HEK293 (cell line): ENCODE data around the gene TMIGD1.

Experiments
- CTCF ChIA-PET: fragments of 350-600 bp; formaldehyde crosslinking; extraction: SDS; loops from one replicate; lab custom pipeline; 2021; ENCODE audit warnings: antibody characterized with exemption; lab: Yijun Ruan, JAX
- POLR2A ChIA-PET: fragments of 300-600 bp; formaldehyde crosslinking; extraction: SDS; loops from one replicate; lab custom pipeline; 2020; ENCODE audit warnings: antibody characterized with exemption, inconsistent platforms; lab: Yijun Ruan, JAX
- H3K27ac ChIP-seq: fragments of 200-500 bp; sonication (Bioruptor generic); 2 replicates; pipeline ENCODE4 v1.5.1; 2014; ENCODE audit warnings: low read depth, low read length, control low read depth, inconsistent platforms; ENCODE audit errors: extremely low read depth
- H3K36me3 ChIP-seq, 2 experiments: fragments of 200-500 bp in 1 of 2; sonication (Bioruptor generic) in 1 of 2; 1 replicate in 1 of 2; 2 replicates in 1 of 2; pipeline ENCODE4 v1.5.1; 2014 to 2017; ENCODE audit warnings: inconsistent platforms in 2 of 2, low read length in 2 of 2; ENCODE audit not compliant: control insufficient read depth in 2 of 2, insufficient read depth in 1 of 2
- H3K4me1 ChIP-seq: fragments of 200-500 bp; sonication (Bioruptor generic); 2 replicates; pipeline ENCODE4 v1.5.1; 2014; ENCODE audit warnings: mild to moderate bottlenecking, low read length, inconsistent platforms; ENCODE audit not compliant: control insufficient read depth, insufficient read depth
- H3K4me3 ChIP-seq: 2 replicates; pipeline ENCODE4 v1.5.1; 2011; ENCODE audit warnings: low read depth, mild to moderate bottlenecking, control low read depth, low read length, moderate library complexity
- H3K9me3 ChIP-seq: fragments of 200-500 bp; sonication (Bioruptor generic); 2 replicates; pipeline ENCODE4 v1.5.1; 2014; ENCODE audit warnings: low read depth, low read length, inconsistent platforms; ENCODE audit not compliant: control insufficient read depth, insufficient read depth
- ATF2 ChIP-seq: fragments of 450-650 bp; formaldehyde crosslinking; IDR thresholded peaks from 2 replicates; pipeline ENCODE4 v1.5.1; 2016; ENCODE audit warnings: missing biosample characterization, missing genetic modification characterization, low read depth
- MYNN ChIP-seq: fragments of 450-650 bp; formaldehyde crosslinking; IDR thresholded peaks from 2 replicates; pipeline ENCODE4 v1.5.1; 2016; ENCODE audit warnings: missing biosample characterization, missing genetic modification characterization, borderline replicate concordance
- REPIN1 ChIP-seq: fragments of 450-650 bp; formaldehyde crosslinking; IDR thresholded peaks from 2 replicates; pipeline ENCODE4 v1.5.1; 2017; ENCODE audit warnings: missing biosample characterization, missing genetic modification characterization, low read depth
- ZBTB49 ChIP-seq: fragments of 450-650 bp; formaldehyde crosslinking; IDR thresholded peaks from 2 replicates; pipeline ENCODE4 v1.5.1; 2016; ENCODE audit warnings: missing biosample characterization, missing genetic modification characterization, low read depth
- ZFP41 ChIP-seq: fragments of 450-650 bp; formaldehyde crosslinking; IDR thresholded peaks from 2 replicates; pipeline ENCODE4 v1.5.1; 2016; ENCODE audit warnings: missing biosample characterization, missing genetic modification characterization, borderline replicate concordance
- ZNF114 ChIP-seq: fragments of 450-650 bp; formaldehyde crosslinking; IDR thresholded peaks from 2 replicates; pipeline ENCODE4 v1.5.0; 2017; ENCODE audit warnings: missing biosample characterization, missing genetic modification characterization
- ZNF174 ChIP-seq: fragments of 450-650 bp; formaldehyde crosslinking; IDR thresholded peaks from 2 replicates; pipeline ENCODE4 v1.5.0; 2017; ENCODE audit warnings: missing biosample characterization, mild to moderate bottlenecking, missing genetic modification characterization
- ZNF324 ChIP-seq: fragments of 450-650 bp; formaldehyde crosslinking; IDR thresholded peaks from 2 replicates; pipeline ENCODE4 v1.5.1; 2016; ENCODE audit warnings: missing biosample characterization, missing genetic modification characterization
- ZNF416 ChIP-seq: fragments of 450-650 bp; formaldehyde crosslinking; IDR thresholded peaks from 2 replicates; pipeline ENCODE4 v1.5.1; 2016; ENCODE audit warnings: missing biosample characterization, missing genetic modification characterization
- ZNF433 ChIP-seq: fragments of 450-650 bp; formaldehyde crosslinking; IDR thresholded peaks from 2 replicates; pipeline ENCODE4 v1.5.1; 2016; ENCODE audit warnings: missing biosample characterization, missing genetic modification characterization, low read depth
- ZNF449 ChIP-seq: fragments of 450-650 bp; formaldehyde crosslinking; IDR thresholded peaks from 2 replicates; pipeline ENCODE4 v1.5.1; 2017; ENCODE audit warnings: missing biosample characterization, mild to moderate bottlenecking, missing genetic modification characterization, moderate library complexity
- ZNF548 ChIP-seq: fragments of 450-650 bp; formaldehyde crosslinking; IDR thresholded peaks from 2 replicates; pipeline ENCODE4 v1.5.1; 2016; ENCODE audit warnings: missing biosample characterization, missing genetic modification characterization
- ZNF580 ChIP-seq: fragments of 450-650 bp; formaldehyde crosslinking; IDR thresholded peaks from 2 replicates; pipeline ENCODE4 v1.5.1; 2016; ENCODE audit warnings: missing biosample characterization, missing genetic modification characterization
- ZNF777 ChIP-seq: fragments of 450-650 bp; formaldehyde crosslinking; IDR thresholded peaks from 2 replicates; pipeline ENCODE4 v1.5.1; 2017; ENCODE audit warnings: missing biosample characterization, missing genetic modification characterization, borderline replicate concordance
- ZSCAN30 ChIP-seq: fragments of 450-650 bp; IDR thresholded peaks from 2 replicates; pipeline ENCODE4 v1.5.1; 2018; ENCODE audit warnings: missing biosample characterization, mild to moderate bottlenecking, missing genetic modification characterization, moderate library complexity
- TF ChIP-seq, protein P1 (sequence below): fragments of 450-650 bp; formaldehyde crosslinking; conservative IDR thresholded peaks from 2 replicates; pipeline ENCODE4 v1.5.1; 2016; ENCODE audit warnings: low read depth, missing biosample characterization, missing genetic modification characterization
- TF ChIP-seq, protein P2 (sequence below): fragments of 450-650 bp; formaldehyde crosslinking; IDR thresholded peaks from 2 replicates; pipeline ENCODE4 v1.5.1; 2016; ENCODE audit warnings: missing biosample characterization, missing genetic modification characterization, borderline replicate concordance

Gene TMIGD1

GRCh38 chr17:30271102-30271501 is 62.8 kb downstream of the TMIGD1 start:
- TF ChIP-seq ATF2 (tag by site-specific recombination) (no peak), ZFP41 (no peak), ZNF548 (tag by site-specific recombination) (no peak), ZNF433 (no peak), ZNF449 (tag by site-specific recombination) (no peak), REPIN1 (tag by site-specific recombination) (no peak), ZNF324 (tag by site-specific recombination) (no peak), ZSCAN30 (tag by site-specific recombination) (no peak), ZNF114 (tag by site-specific recombination) (no peak), MYNN (tag by site-specific recombination) (no peak), ZNF777 (no peak), ZNF174 (tag by site-specific recombination) (no peak), ZBTB49 (no peak), ZNF580 (tag by site-specific recombination) (no peak), ZNF416 (no peak)
- TF ChIP-seq, protein P1, sequence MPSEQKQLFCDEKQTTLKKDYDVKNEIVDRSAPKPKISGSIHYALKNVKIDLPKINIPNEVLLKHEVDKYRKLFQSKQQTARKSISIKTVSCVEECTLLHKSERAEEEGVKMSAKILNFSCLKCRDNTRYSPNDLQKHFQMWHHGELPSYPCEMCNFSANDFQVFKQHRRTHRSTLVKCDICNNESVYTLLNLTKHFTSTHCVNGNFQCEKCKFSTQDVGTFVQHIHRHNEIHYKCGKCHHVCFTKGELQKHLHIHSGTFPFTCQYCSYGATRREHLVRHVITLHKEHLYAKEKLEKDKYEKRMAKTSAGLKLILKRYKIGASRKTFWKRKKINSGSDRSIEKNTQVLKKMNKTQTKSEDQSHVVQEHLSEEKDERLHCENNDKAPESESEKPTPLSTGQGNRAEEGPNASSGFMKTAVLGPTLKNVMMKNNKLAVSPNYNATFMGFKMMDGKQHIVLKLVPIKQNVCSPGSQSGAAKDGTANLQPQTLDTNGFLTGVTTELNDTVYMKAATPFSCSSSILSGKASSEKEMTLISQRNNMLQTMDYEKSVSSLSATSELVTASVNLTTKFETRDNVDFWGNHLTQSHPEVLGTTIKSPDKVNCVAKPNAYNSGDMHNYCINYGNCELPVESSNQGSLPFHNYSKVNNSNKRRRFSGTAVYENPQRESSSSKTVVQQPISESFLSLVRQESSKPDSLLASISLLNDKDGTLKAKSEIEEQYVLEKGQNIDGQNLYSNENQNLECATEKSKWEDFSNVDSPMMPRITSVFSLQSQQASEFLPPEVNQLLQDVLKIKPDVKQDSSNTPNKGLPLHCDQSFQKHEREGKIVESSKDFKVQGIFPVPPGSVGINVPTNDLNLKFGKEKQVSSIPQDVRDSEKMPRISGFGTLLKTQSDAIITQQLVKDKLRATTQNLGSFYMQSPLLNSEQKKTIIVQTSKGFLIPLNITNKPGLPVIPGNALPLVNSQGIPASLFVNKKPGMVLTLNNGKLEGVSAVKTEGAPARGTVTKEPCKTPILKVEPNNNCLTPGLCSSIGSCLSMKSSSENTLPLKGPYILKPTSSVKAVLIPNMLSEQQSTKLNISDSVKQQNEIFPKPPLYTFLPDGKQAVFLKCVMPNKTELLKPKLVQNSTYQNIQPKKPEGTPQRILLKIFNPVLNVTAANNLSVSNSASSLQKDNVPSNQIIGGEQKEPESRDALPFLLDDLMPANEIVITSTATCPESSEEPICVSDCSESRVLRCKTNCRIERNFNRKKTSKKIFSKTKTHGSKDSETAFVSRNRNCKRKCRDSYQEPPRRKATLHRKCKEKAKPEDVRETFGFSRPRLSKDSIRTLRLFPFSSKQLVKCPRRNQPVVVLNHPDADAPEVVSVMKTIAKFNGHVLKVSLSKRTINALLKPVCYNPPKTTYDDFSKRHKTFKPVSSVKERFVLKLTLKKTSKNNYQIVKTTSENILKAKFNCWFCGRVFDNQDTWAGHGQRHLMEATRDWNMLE, result no peak
- TF ChIP-seq, protein P2, sequence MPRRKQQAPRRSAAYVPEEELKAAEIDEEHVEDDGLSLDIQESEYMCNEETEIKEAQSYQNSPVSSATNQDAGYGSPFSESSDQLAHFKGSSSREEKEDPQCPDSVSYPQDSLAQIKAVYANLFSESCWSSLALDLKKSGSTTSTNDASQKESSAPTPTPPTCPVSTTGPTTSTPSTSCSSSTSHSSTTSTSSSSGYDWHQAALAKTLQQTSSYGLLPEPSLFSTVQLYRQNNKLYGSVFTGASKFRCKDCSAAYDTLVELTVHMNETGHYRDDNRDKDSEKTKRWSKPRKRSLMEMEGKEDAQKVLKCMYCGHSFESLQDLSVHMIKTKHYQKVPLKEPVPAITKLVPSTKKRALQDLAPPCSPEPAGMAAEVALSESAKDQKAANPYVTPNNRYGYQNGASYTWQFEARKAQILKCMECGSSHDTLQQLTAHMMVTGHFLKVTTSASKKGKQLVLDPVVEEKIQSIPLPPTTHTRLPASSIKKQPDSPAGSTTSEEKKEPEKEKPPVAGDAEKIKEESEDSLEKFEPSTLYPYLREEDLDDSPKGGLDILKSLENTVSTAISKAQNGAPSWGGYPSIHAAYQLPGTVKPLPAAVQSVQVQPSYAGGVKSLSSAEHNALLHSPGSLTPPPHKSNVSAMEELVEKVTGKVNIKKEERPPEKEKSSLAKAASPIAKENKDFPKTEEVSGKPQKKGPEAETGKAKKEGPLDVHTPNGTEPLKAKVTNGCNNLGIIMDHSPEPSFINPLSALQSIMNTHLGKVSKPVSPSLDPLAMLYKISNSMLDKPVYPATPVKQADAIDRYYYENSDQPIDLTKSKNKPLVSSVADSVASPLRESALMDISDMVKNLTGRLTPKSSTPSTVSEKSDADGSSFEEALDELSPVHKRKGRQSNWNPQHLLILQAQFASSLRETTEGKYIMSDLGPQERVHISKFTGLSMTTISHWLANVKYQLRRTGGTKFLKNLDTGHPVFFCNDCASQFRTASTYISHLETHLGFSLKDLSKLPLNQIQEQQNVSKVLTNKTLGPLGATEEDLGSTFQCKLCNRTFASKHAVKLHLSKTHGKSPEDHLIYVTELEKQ (tag by site-specific recombination), result no peak
- Histone ChIP-seq H3K27ac (no peak overlapping the region), H3K36me3 (peaks cover 75 to 84% of the 10 kb centered on the region in 2 experiments), H3K4me1 (no peaks in the 10 kb centered on the region), H3K9me3 (no peaks in the 10 kb centered on the region), H3K4me3 (no peak overlapping the region)
- POLR2A ChIA-PET, result no interaction called here
- CTCF ChIA-PET, result interaction anchor here (0.8 to 1.9 kb wide), 5 partner anchors 14 to 166 kb away, joined by 3 to 11 read pairs (median 4); no protein-coding TSS in a partner anchor
